Choroid plexus epithelial cell (primary cell): Measurements from ENCODE around the gene MZT2A.
"Not testable (repeated sequence)": the region's sequence is repeated elsewhere in the genome, so short reads cannot be mapped to it uniquely, and the experiment has no call there.

Source experiments
- DNase-seq: peaks from one replicate; pipeline ENCODE4 v3.0.0-alpha.2; 2010; ENCODE audit warnings: low read depth
- H3K4me3 ChIP-seq: 2 replicates; pipeline ENCODE4 v1.5.1; 2011; ENCODE audit warnings: low read depth, mild to moderate bottlenecking, control low read depth, low read length, moderate library complexity
- CTCF ChIP-seq: conservative IDR thresholded peaks from 2 replicates; pipeline ENCODE4 v1.5.1; 2011; ENCODE audit warnings: low read depth, mild to moderate bottlenecking, control low read depth, inconsistent platforms, low read length, moderate library complexity

MZT2A gene

DNA sequence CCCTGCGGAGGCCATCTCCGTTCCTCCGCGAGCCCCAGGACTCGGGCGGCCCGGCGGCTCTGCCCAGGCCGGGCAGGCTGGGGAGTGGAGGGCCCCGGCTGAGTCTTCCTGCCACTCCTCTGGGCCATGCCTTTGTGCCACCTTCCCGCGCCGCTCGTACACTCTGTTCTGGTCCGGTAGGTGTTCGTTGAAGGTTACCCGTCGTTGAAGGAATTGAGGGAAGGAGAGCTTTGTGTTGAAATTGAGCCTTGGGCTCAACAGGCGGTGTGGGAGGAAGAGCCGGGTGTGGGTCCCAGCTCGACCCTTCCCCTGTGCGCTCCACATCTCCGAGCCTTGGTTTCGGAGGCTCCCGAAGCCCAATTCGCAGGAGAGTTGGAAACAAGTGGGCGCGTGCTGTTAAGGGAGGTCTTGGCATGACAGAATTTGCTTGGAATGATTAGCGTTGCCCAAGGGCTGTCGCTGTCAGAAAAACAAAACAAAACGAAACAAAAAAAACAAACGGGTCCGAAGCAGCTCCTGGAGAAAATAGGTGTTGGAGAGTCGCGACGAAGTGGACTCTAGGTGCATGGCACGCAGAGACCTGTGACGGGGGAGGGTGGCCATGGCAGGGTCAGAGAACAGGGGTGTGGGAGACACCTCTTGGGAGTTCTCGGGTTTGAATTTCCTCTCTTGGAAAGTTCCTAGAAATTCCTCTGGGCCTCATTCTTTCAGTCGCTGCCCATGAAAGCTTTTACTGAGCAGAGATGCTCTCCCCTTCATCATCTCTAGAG, 1.2 kb upstream of the MZT2A start:
- DNase-seq, result peak; percentile 9
- H3K4me3 ChIP-seq, result peak overlapping the region; percentile 89
- TF ChIP-seq CTCF, result no peak

GRCh38 chr2:131492418-131493198, 411 bp upstream of the MZT2A start:
- DNase-seq, result peak; percentile 94
- H3K4me3 ChIP-seq, result peak overlapping the region; percentile 89
- peak; percentile 78 for TF ChIP-seq CTCF

- DNase-seq, result not testable (repeated sequence)
- H3K4me3 ChIP-seq, result peak overlapping the region; percentile 54
Observed at GRCh38 chr2:131491469-131491836, 744 bp downstream of the MZT2A start.

- peak; percentile 8 for DNase-seq
- H3K4me3 ChIP-seq, result peak overlapping the region; percentile 54
Observed at GRCh38 chr2:131490616-131491468, 1.4 kb downstream of the MZT2A start.

DNA sequence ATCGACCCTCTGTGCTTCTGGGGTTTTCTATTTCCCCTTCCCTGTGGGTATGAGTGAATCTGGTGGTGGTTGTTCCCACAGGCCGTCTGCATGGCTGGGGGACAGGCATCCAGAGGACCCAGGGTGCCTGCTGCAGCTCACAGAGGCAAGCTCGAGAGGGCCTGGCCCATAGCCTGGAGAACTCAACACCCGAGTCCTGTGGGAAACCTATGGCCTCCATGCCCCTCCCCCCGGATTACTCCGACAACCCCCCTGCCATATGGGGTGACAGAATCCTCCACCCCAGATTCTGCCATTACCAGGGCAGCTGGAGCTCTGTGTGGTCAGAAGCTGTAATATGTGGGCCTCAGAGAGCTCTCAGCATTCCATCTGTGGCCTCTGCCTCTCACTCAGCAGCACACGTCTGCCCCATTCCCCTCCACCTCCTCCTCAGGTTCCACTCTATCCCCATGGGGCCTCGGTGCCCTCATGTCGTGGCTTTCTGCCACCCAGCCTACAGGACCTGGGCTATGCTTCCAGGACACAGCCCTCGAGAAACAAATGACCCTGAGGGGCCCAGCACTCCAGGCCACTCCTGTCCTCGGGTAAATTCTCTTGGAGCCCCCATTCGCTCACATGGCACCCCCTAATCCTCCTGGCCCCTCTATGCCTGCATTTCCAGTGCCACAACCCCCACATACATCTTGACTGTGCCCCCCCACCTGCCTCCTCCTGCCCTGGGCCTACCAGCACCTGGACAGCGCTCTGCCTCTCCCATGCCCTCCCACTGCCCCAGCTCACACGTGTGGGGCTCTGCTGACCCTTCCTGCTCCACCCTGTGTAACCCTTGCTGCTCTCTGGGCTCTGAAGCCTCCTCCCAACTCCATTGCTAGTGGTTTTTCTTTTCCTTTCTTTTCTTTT, 3.6 kb downstream of the MZT2A start:
- TF ChIP-seq CTCF, result no peak
- no peak overlapping the region for H3K4me3 ChIP-seq
- peak; percentile 14 for DNase-seq

DNA sequence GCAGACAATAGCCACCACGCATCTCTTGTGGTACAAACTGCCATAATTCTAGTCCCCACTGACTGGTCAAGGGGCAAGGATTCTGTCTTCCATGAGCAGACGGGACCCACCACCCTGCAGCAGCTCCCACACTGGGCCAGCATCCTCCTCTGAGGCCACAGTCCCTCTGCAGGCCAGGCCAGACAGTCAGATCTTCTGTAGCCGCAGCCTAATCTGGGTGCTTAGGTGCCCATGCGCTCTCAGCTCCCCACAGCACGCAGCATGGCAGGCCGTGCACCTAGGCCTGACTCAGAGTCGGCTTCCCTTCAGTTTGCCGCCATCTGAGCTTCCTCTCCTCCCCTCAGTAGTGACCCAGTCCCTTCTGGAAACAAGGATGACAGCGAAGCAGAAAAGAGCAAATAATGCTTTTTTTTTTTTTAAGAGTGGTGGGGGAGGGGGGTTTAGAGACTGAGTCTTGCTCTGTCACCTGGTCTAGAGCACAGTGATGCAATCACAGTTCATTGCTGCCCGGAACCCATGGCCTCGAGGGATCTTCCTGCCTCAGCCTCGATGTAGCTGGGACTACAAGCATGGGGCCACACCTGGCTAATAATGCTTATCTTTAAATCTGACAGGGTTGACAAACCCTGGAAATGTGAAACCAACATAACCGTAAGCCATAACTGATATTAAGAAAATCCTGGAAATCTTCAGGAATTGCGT, 5.8 kb downstream of the MZT2A start:
- not testable (repeated sequence) for H3K4me3 ChIP-seq, DNase-seq

DNA sequence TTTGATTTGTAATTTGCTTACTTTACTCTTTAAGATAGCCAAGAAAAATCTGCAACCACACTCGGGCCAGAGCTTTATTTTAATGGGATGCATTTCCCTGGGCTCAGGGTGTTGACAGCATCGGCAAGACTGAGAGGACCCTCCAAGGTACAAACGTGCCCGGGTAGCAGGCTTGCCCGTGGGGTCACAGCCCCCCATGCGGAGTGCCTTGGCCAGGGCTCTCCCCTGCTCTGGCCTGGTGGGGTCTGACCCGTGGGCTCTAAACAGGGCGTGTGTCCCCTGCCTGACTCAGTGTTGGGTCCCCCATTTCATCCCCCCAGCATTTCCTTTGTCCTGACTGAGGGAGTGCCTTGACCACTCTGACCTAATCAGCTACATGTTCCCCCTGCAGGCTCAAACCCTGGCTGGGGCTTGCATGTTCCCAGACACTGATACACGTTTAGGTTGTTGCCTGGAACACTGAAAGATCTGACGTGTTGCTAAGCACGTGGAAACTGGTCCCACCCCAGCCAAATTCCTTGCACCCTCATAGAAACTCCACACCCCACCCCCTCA, 7.2 kb downstream of the MZT2A start:
- DNase-seq, H3K4me3 ChIP-seq: not testable (repeated sequence)

GRCh38 chr2:131483981-131484820, 8.0 kb downstream of the MZT2A start:
- DNase-seq, H3K4me3 ChIP-seq: not testable (repeated sequence)

GRCh38 chr2:131482506-131483155, 9.6 kb downstream of the MZT2A start:
- DNase-seq, result not testable (repeated sequence)

GRCh38 chr2:131480351-131480750, 11.8 kb downstream of the MZT2A start:
- not testable (repeated sequence) for H3K4me3 ChIP-seq, DNase-seq

More at GRCh38 chr2:131482506-131483155, 9.6 kb downstream of the MZT2A start:
- not testable (repeated sequence) for H3K4me3 ChIP-seq

GRCh38 chr2:131478850-131479461, 13.2 kb downstream of the MZT2A start:
- DNase-seq, H3K4me3 ChIP-seq: not testable (repeated sequence)
